HepG2 (cell line): Measurements from ENCODE around the gene CAMTA2. TPM values are rescaled to one million over a fixed set of nuclear protein-coding genes. Genes with fewer than 3 reads are reported as not detected.

ENCODE experiments used
- ARNT ChIP-seq: fragments of 450-650 bp; IDR thresholded peaks from 2 replicates; pipeline ENCODE4 v1.6.1; 2017
- IRX3 ChIP-seq: sonication (generic); formaldehyde crosslinking; IDR thresholded peaks from 2 replicates; pipeline ENCODE4 v1.8.1; 2023; ENCODE audit warnings: mild to moderate bottlenecking, low read depth, missing genetic modification reagents, borderline replicate concordance
- KLF16 ChIP-seq, 2 experiments: sonication (generic) in 1 of 2; formaldehyde crosslinking in 1 of 2; IDR thresholded peaks; 2 replicates each; pipeline versions ENCODE4 v1.6.1 to v1.8.0; 2016 to 2023; ENCODE audit warnings: missing genetic modification reagents in 2 of 2, missing compliant biosample characterization in 1 of 2
- MEIS1 ChIP-seq: sonication (generic); formaldehyde crosslinking; IDR thresholded peaks from 2 replicates; pipeline ENCODE4 v1.9.0; 2021; ENCODE audit warnings: mild to moderate bottlenecking, missing genetic modification reagents, moderate library complexity, borderline replicate concordance
- MXI1 ChIP-seq: IDR thresholded peaks from 3 replicates; pipeline ENCODE4 v1.6.1; 2012; ENCODE audit warnings: low read depth, low read length, inconsistent platforms, borderline replicate concordance
- NFKBIZ ChIP-seq: IDR thresholded peaks from 2 replicates; pipeline ENCODE4 v1.6.1; 2018; ENCODE audit warnings: missing genetic modification reagents, missing compliant biosample characterization
- PLSCR1 ChIP-seq: sonication (generic); formaldehyde crosslinking; IDR thresholded peaks from 2 replicates; pipeline ENCODE4 v1.5.0; 2020; ENCODE audit warnings: missing genetic modification reagents, mild to moderate bottlenecking, borderline replicate concordance
- RFX5 ChIP-seq: IDR thresholded peaks from 2 replicates; pipeline ENCODE4 v1.6.1; 2011; ENCODE audit warnings: low read depth, low read length, improper control_type of control experiment
- RFXAP ChIP-seq: sonication (generic); formaldehyde crosslinking; IDR thresholded peaks from 2 replicates; pipeline ENCODE4 v1.4.0; 2020; ENCODE audit warnings: missing genetic modification reagents, borderline replicate concordance
- SP1 ChIP-seq, 2 experiments: fragments of 450-650 bp in 1 of 2; sonication (generic) in 1 of 2; formaldehyde crosslinking in 1 of 2; IDR thresholded peaks; 2 replicates each; pipeline versions ENCODE4 v1.4.0 to v1.6.1; 2016 to 2020; ENCODE audit warnings: missing genetic modification reagents in 1 of 2
- ZBTB34 ChIP-seq: sonication (generic); formaldehyde crosslinking; IDR thresholded peaks from 2 replicates; pipeline ENCODE4 v1.8.0; 2022; ENCODE audit warnings: mild to moderate bottlenecking, missing genetic modification reagents
- ZNF205 ChIP-seq: IDR thresholded peaks from 2 replicates; pipeline ENCODE4 v1.6.1; 2018; ENCODE audit warnings: missing biosample characterization, missing genetic modification reagents
- ZNF251 ChIP-seq: sonication (generic); formaldehyde crosslinking; IDR thresholded peaks from 2 replicates; pipeline ENCODE4 v1.9.0; 2021; ENCODE audit warnings: mild to moderate bottlenecking, missing genetic modification reagents
- ZNF431 ChIP-seq: sonication (generic); formaldehyde crosslinking; IDR thresholded peaks from 2 replicates; pipeline ENCODE4 v1.9.0; 2022; ENCODE audit warnings: missing genetic modification reagents, low read depth, mild to moderate bottlenecking, borderline replicate concordance
- ZNF547 ChIP-seq: sonication (generic); formaldehyde crosslinking; IDR thresholded peaks from 2 replicates; pipeline ENCODE4 v1.5.1; 2020; ENCODE audit warnings: mild to moderate bottlenecking, missing genetic modification reagents
- ZNF644 ChIP-seq: IDR thresholded peaks from 2 replicates; pipeline ENCODE4 v1.6.1; 2016; ENCODE audit warnings: low read depth
- ZNF687 ChIP-seq: sonication (generic); formaldehyde crosslinking; IDR thresholded peaks from 2 replicates; pipeline ENCODE4 v1.5.1; 2020; ENCODE audit warnings: mild to moderate bottlenecking, missing genetic modification reagents, moderate library complexity
- ZNF776 ChIP-seq: sonication (generic); formaldehyde crosslinking; IDR thresholded peaks from 2 replicates; pipeline ENCODE4 v1.4.0; 2020; ENCODE audit warnings: mild to moderate bottlenecking, missing genetic modification reagents
- ZNF891 ChIP-seq: sonication (generic); formaldehyde crosslinking; IDR thresholded peaks from 2 replicates; pipeline ENCODE4 v1.5.0; 2020; ENCODE audit warnings: mild to moderate bottlenecking, missing genetic modification reagents
- polyA plus RNA-seq, 8 experiments: library from polyadenylated mRNA; depleted of rRNA in 3 of 8; stranded (reverse) in 7 of 8; unstranded in 1 of 8; fragments of >200 nt; fragmentation: Illumina TruSeq in 4 of 8; extraction: Trizol in 4 of 8; gene quantifications; 2 replicates each; pipeline versions ENCODE4 v1.2.1 to v1.2.3, GENCODE V29; 2011 to 2016; ENCODE audit warnings: low read depth in 4 of 8, missing spikeins in 1 of 8, mixed read lengths in 1 of 8; ENCODE audit not compliant: insufficient read depth in 1 of 8
- total RNA-seq, 5 experiments: library from RNA; depleted of rRNA; stranded (reverse); fragments of >200 nt; fragmentation: Illumina TruSeq; extraction: Trizol; gene quantifications; 2 replicates each; pipeline ENCODE4 v1.2.3, GENCODE V29; 2016; ENCODE audit warnings: low read depth in 1 of 5
- TF ChIP-seq, protein P1 (sequence below): IDR thresholded peaks from 2 replicates; pipeline ENCODE4 v1.6.1; 2016; ENCODE audit warnings: low read depth, control low read depth

CAMTA2 gene
- total and polyA plus RNA-seq, 2 of the 13 experiments (the other 11 are each of a cell fraction or from before 2014, with no cell fraction given), result 4.1 to 7.1 TPM

GRCh38 chr17:4997302-4998026, 10.0 kb upstream of the CAMTA2 start, which contains the start of the genes INCA1 and KIF1C (continued):
- TF ChIP-seq NFKBIZ (no peak), ZNF431 (CRISPR knock-in tag) (0 out of 2 replicates have a peak, but pooled peaks have one; percentile 69), ZNF547 (CRISPR knock-in tag) (peak; percentile 51; the same call in 1 of the 2 replicates), ZNF205 (0 out of 2 replicates have a peak, but pooled peaks have one; percentile 12), KLF16 (CRISPR knock-in tag; IDR thresholded peaks at IDR 0.05) (peak in 1 of 2 experiments; percentile 38; a peak in 1 of 4 replicates), MEIS1 (CRISPR knock-in tag) (0 out of 2 replicates have a peak, but pooled peaks have one; percentile 58), ZBTB34 (CRISPR knock-in tag) (no peak), ZNF891 (CRISPR knock-in tag) (no peak), MXI1 (peak; percentile 63; the same call in 1 of the 3 replicates), ZNF644 (no peak), ZNF776 (peak; percentile 22), PLSCR1 (CRISPR knock-in tag) (no peak), ZNF687 (CRISPR knock-in tag) (peak; percentile 95), ZNF251 (CRISPR knock-in tag) (no peak), SP1 (IDR thresholded peaks at IDR 0.05) (0 out of 2 replicates have a peak, but pooled peaks have one; percentile 52), SP1 (CRISPR knock-in tag; IDR thresholded peaks at IDR 0.05) (peak; percentile 89), IRX3 (CRISPR knock-in tag) (0 out of 2 replicates have a peak, but pooled peaks have one; percentile 51), ARNT (no peak), RFX5 (no peak), RFXAP (CRISPR knock-in tag) (peak; percentile 70; the same call in 1 of the 2 replicates)
- TF ChIP-seq, protein P1, sequence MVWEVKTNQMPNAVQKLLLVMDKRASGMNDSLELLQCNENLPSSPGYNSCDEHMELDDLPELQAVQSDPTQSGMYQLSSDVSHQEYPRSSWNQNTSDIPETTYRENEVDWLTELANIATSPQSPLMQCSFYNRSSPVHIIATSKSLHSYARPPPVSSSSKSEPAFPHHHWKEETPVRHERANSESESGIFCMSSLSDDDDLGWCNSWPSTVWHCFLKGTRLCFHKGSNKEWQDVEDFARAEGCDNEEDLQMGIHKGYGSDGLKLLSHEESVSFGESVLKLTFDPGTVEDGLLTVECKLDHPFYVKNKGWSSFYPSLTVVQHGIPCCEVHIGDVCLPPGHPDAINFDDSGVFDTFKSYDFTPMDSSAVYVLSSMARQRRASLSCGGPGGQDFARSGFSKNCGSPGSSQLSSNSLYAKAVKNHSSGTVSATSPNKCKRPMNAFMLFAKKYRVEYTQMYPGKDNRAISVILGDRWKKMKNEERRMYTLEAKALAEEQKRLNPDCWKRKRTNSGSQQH (CRISPR knock-in tag), result no peak
